WTC11 (cell line): Measurements from ENCODE around the gene TBX4. TPM values are rescaled to one million over a fixed set of nuclear protein-coding genes. Genes with fewer than 3 reads are reported as not detected.

Experiments
- ATAC-seq: fragments of 200-7000 bp; cut with Tn5 transposase; 2 replicates; pipeline ENCODE4 v1.10.0; 2021; ENCODE audit warnings: mild to moderate bottlenecking, moderate library complexity
- CTCF ChIA-PET: fragments of 300-600 bp; sonication (Branson Sonifier 250); formaldehyde crosslinking; loops from one replicate; lab custom pipeline; 2021; ENCODE audit warnings: antibody characterized with exemption; lab: Charles Lee
- POLR2A ChIA-PET: fragments of 350-600 bp; sonication (Branson Sonifier 250); formaldehyde crosslinking; loops from one replicate; lab custom pipeline; 2021; ENCODE audit warnings: antibody characterized with exemption; lab: Charles Lee
- DNase-seq: peaks from one replicate; pipeline ENCODE4 v3.0.0; 2021; ENCODE audit warnings: low spot score
- H3K27ac Mint-ChIP-seq: 2 replicates; pipeline ENCODE4 v1.8.0; 2021; ENCODE audit warnings: mixed read lengths
- H3K27me3 Mint-ChIP-seq: 2 replicates; pipeline ENCODE4 v1.8.0; 2021; ENCODE audit warnings: low read depth, mild to moderate bottlenecking, moderate library complexity, mixed read lengths
- H3K36me3 Mint-ChIP-seq: 2 replicates; pipeline ENCODE4 v1.8.0; 2021; ENCODE audit warnings: mixed read lengths
- H3K4me1 Mint-ChIP-seq: 2 replicates; pipeline ENCODE4 v1.8.0; 2022; ENCODE audit warnings: mixed read lengths
- H3K4me3 Mint-ChIP-seq: 2 replicates; pipeline ENCODE4 v1.8.0; 2021; ENCODE audit warnings: mild to moderate bottlenecking, moderate library complexity, mixed read lengths
- H3K9me3 Mint-ChIP-seq: 2 replicates; pipeline ENCODE4 v1.8.0; 2021; ENCODE audit warnings: mixed read lengths
- AFF4 ChIP-seq: sonication (generic); formaldehyde crosslinking; IDR thresholded peaks from 2 replicates; pipeline ENCODE4 v1.8.1; 2023; ENCODE audit warnings: mild to moderate bottlenecking, missing genetic modification reagents, borderline replicate concordance
- CREM ChIP-seq: sonication (generic); formaldehyde crosslinking; IDR thresholded peaks from 2 replicates; pipeline ENCODE4 v1.8.1; 2022; ENCODE audit warnings: mild to moderate bottlenecking, missing genetic modification reagents, moderate library complexity
- ETV6 ChIP-seq: sonication (generic); formaldehyde crosslinking; IDR thresholded peaks from 2 replicates; pipeline ENCODE4 v1.8.1; 2022; ENCODE audit warnings: mild to moderate bottlenecking, missing genetic modification reagents
- FOXP1 ChIP-seq: sonication (generic); formaldehyde crosslinking; IDR thresholded peaks from 2 replicates; pipeline ENCODE4 v1.8.0; 2022; ENCODE audit warnings: missing genetic modification reagents, mild to moderate bottlenecking, moderate library complexity, borderline replicate concordance
- NR1H2 ChIP-seq: sonication (generic); formaldehyde crosslinking; IDR thresholded peaks from 2 replicates; pipeline ENCODE4 v1.9.0; 2021; ENCODE audit warnings: mild to moderate bottlenecking, moderate library complexity, missing genetic modification reagents
- PRDM15 ChIP-seq: sonication (generic); formaldehyde crosslinking; IDR thresholded peaks from 2 replicates; pipeline ENCODE4 v1.8.0; 2022; ENCODE audit warnings: missing genetic modification reagents
- RELA ChIP-seq: sonication (generic); formaldehyde crosslinking; IDR thresholded peaks from 2 replicates; pipeline ENCODE4 v1.8.1; 2022; ENCODE audit warnings: missing genetic modification reagents, mild to moderate bottlenecking, borderline replicate concordance
- SP1 ChIP-seq: sonication (generic); formaldehyde crosslinking; conservative IDR thresholded peaks from 2 replicates; pipeline ENCODE4 v1.8.1; 2022; ENCODE audit warnings: missing genetic modification reagents
- TCF7 ChIP-seq: sonication (generic); formaldehyde crosslinking; IDR thresholded peaks from 2 replicates; pipeline ENCODE4 v1.8.0; 2022; ENCODE audit warnings: mild to moderate bottlenecking, low read depth, missing genetic modification reagents, moderate library complexity
- ZNF121 ChIP-seq: sonication (generic); formaldehyde crosslinking; IDR thresholded peaks from 2 replicates; pipeline ENCODE4 v1.8.0; 2023; ENCODE audit warnings: missing genetic modification reagents
- ZNF263 ChIP-seq: sonication (generic); formaldehyde crosslinking; IDR thresholded peaks from 2 replicates; pipeline ENCODE4 v1.8.1; 2022; ENCODE audit warnings: low read depth, mild to moderate bottlenecking, moderate library complexity, missing genetic modification reagents
- ZNF317 ChIP-seq: sonication (generic); formaldehyde crosslinking; IDR thresholded peaks from 2 replicates; pipeline ENCODE4 v1.8.1; 2023; ENCODE audit warnings: low read depth, mild to moderate bottlenecking, moderate library complexity, missing genetic modification reagents, borderline replicate concordance
- ZNF416 ChIP-seq: fragments of 250-450 bp; sonication (Bioruptor Pico); IDR thresholded peaks from 2 replicates; pipeline ENCODE4 v1.9.0; 2021; ENCODE audit warnings: mild to moderate bottlenecking, inconsistent platforms
- ZSCAN18 ChIP-seq: fragments of 250-450 bp; sonication (Bioruptor Pico); IDR thresholded peaks from 2 replicates; pipeline ENCODE4 v2.1.2; 2022; ENCODE audit warnings: mild to moderate bottlenecking, moderate library complexity
- total RNA-seq: library from RNA; stranded (reverse); gene quantifications from 3 replicates; pipeline ENCODE4 v1.2.3, GENCODE V29; 2021
- TF ChIP-seq, protein P1 (sequence below): sonication (generic); formaldehyde crosslinking; conservative IDR thresholded peaks from 2 replicates; pipeline ENCODE4 v1.8.1; 2023; ENCODE audit warnings: mild to moderate bottlenecking, low read depth, missing genetic modification reagents, moderate library complexity
- TF ChIP-seq, protein P2 (sequence below): sonication (generic); formaldehyde crosslinking; IDR thresholded peaks from 2 replicates; pipeline ENCODE4 v1.8.1; 2023; ENCODE audit warnings: mild to moderate bottlenecking, missing genetic modification reagents, moderate library complexity
- TF ChIP-seq, protein P3 (sequence below): sonication (generic); formaldehyde crosslinking; IDR thresholded peaks from 2 replicates; pipeline ENCODE4 v1.8.1; 2023; ENCODE audit warnings: mild to moderate bottlenecking, missing genetic modification reagents

Gene TBX4
- total RNA-seq, 1 experiment from 2014 or later = not detected

DNA sequence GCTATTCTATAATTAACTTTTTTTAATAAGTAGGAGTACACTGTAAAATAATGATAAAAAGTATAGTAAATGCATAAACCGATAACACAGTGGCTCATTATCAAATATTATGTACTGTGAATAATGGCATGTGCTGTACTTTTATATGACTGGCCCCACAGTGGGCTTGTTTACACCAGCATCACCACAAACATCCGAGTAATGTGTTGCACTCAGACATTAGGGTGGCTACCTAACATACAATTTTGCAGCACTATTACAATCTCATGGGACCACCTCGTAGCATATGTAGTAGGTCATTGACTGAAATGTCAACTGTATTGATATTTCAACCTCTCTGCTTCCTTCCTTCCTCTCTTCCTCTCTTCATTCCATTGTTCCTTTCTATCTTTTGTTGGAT lies 51.7 kb downstream of the TBX4 start (continued):
- TF ChIP-seq, protein P1, sequence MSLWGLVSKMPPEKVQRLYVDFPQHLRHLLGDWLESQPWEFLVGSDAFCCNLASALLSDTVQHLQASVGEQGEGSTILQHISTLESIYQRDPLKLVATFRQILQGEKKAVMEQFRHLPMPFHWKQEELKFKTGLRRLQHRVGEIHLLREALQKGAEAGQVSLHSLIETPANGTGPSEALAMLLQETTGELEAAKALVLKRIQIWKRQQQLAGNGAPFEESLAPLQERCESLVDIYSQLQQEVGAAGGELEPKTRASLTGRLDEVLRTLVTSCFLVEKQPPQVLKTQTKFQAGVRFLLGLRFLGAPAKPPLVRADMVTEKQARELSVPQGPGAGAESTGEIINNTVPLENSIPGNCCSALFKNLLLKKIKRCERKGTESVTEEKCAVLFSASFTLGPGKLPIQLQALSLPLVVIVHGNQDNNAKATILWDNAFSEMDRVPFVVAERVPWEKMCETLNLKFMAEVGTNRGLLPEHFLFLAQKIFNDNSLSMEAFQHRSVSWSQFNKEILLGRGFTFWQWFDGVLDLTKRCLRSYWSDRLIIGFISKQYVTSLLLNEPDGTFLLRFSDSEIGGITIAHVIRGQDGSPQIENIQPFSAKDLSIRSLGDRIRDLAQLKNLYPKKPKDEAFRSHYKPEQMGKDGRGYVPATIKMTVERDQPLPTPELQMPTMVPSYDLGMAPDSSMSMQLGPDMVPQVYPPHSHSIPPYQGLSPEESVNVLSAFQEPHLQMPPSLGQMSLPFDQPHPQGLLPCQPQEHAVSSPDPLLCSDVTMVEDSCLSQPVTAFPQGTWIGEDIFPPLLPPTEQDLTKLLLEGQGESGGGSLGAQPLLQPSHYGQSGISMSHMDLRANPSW (CRISPR knock-in tag) = no peak
- no peak for TF ChIP-seq SP1 (CRISPR knock-in tag)
- TF ChIP-seq NR1H2 (CRISPR knock-in tag) = no peak
- no peak for TF ChIP-seq ZNF263 (CRISPR knock-in tag)
- no peak for TF ChIP-seq CREM
- TF ChIP-seq RELA (CRISPR knock-in tag) = no peak

DNA sequence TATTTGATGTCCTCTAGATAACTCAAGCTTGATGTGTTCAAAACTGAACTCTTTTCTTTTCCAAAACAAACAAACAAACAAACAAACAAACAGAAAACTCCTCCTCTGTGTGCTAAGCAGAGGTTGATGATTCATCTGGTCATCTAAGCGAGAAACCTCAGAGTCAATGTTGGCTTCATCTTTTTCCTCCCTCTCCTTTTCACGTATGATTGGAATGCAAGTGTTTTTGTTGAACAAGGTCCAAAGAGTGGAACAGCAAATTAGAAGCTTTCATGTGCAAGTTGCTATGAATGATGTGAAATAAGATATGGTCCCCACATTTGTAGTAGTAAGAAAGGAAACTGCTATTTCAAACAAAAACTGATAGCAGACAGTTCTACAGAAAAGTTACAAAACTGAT lies 52.5 kb downstream of the TBX4 start:
- CTCF ChIA-PET = no interaction called here
- Mint-ChIP-seq H3K4me3 (no peak overlapping the region), H3K9me3 (no peaks in the 10 kb centered on the region; the same call in 1 of the 2 replicates), H3K36me3 (no peaks in the 10 kb centered on the region), H3K4me1 (peaks cover 6% of the 10 kb centered on the region), H3K27me3 (no peaks in the 10 kb centered on the region), H3K27ac (no peak overlapping the region)
- ATAC-seq (no peak), DNase-seq (no peak)
- POLR2A ChIA-PET = no interaction called here
- TF ChIP-seq SP1 (CRISPR knock-in tag) (no peak), ZNF317 (CRISPR knock-in tag) (no peak), PRDM15 (no peak), ZSCAN18 (no peak), AFF4 (CRISPR knock-in tag) (no peak), TCF7 (CRISPR knock-in tag) (no peak), FOXP1 (no peak), ZNF416 (no peak), ETV6 (CRISPR knock-in tag) (no peak), ZNF121 (CRISPR knock-in tag) (no peak)
- TF ChIP-seq, protein P2, sequence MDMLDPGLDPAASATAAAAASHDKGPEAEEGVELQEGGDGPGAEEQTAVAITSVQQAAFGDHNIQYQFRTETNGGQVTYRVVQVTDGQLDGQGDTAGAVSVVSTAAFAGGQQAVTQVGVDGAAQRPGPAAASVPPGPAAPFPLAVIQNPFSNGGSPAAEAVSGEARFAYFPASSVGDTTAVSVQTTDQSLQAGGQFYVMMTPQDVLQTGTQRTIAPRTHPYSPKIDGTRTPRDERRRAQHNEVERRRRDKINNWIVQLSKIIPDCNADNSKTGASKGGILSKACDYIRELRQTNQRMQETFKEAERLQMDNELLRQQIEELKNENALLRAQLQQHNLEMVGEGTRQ (CRISPR knock-in tag) = no peak
- TF ChIP-seq, protein P3, sequence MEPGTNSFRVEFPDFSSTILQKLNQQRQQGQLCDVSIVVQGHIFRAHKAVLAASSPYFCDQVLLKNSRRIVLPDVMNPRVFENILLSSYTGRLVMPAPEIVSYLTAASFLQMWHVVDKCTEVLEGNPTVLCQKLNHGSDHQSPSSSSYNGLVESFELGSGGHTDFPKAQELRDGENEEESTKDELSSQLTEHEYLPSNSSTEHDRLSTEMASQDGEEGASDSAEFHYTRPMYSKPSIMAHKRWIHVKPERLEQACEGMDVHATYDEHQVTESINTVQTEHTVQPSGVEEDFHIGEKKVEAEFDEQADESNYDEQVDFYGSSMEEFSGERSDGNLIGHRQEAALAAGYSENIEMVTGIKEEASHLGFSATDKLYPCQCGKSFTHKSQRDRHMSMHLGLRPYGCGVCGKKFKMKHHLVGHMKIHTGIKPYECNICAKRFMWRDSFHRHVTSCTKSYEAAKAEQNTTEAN (CRISPR knock-in tag) = no peak
